Calu3 (cell line): ENCODE data around the gene MFSD6. TPM values are rescaled to one million over a fixed set of nuclear protein-coding genes. Genes with fewer than 3 reads are reported as not detected.

Source experiments
- BruUV-seq: library from RNA; stranded (reverse); fragments of 400-500 nt; replicated peaks from 2 replicates; lab custom pipeline; 2021; lab: Mats Ljungman, UMichigan
- CTCF ChIA-PET: fragments of 300-600 bp; sonication (Branson Sonifier 250); formaldehyde crosslinking; loops from one replicate; lab custom pipeline; 2022; ENCODE audit warnings: antibody characterized with exemption; lab: Charles Lee
- DNase-seq: peaks from one replicate; pipeline ENCODE4 v3.0.0; 2022
- H3K27ac Mint-ChIP-seq: one replicate; pipeline ENCODE4 v1.8.0; 2022; ENCODE audit warnings: mixed read lengths; ENCODE audit not compliant: unreplicated experiment
- H3K27me3 Mint-ChIP-seq: one replicate; pipeline ENCODE4 v1.8.0; 2022; ENCODE audit warnings: mixed read lengths; ENCODE audit not compliant: unreplicated experiment
- H3K36me3 Mint-ChIP-seq: one replicate; pipeline ENCODE4 v1.8.0; 2022; ENCODE audit warnings: mild to moderate bottlenecking, moderate library complexity, mixed read lengths; ENCODE audit not compliant: insufficient read depth, unreplicated experiment
- H3K4me1 Mint-ChIP-seq: one replicate; pipeline ENCODE4 v1.8.0; 2022; ENCODE audit warnings: mild to moderate bottlenecking, low read depth, mixed read lengths; ENCODE audit not compliant: unreplicated experiment
- H3K4me3 Mint-ChIP-seq: one replicate; pipeline ENCODE4 v1.8.0; 2022; ENCODE audit warnings: mild to moderate bottlenecking, low read depth, moderate library complexity, mixed read lengths; ENCODE audit not compliant: unreplicated experiment
- H3K9me3 Mint-ChIP-seq: one replicate; pipeline ENCODE4 v1.8.0; 2022; ENCODE audit warnings: low read depth, mixed read lengths; ENCODE audit not compliant: unreplicated experiment
- intact Hi-C: fragments of 100-400 bp; cut with micrococcal nuclease; formaldehyde crosslinking; loops from one replicate; pipeline ENCODE4 v1.10.0; 2022; ENCODE audit not compliant: unreplicated experiment
- total RNA-seq: library from RNA; stranded (reverse); gene quantifications from 2 replicates; pipeline ENCODE4 v1.2.3, GENCODE V29; 2022
- TF ChIP-seq, protein P1 (sequence below): fragments of 200-600 bp; IDR thresholded peaks from one replicate; pipeline ENCODE4 v1.8.0; 2022; ENCODE audit warnings: antibody characterized with exemption; ENCODE audit not compliant: unreplicated experiment

Gene MFSD6
- total RNA-seq, 1 experiment from 2014 or later = 39.4 TPM

DNA sequence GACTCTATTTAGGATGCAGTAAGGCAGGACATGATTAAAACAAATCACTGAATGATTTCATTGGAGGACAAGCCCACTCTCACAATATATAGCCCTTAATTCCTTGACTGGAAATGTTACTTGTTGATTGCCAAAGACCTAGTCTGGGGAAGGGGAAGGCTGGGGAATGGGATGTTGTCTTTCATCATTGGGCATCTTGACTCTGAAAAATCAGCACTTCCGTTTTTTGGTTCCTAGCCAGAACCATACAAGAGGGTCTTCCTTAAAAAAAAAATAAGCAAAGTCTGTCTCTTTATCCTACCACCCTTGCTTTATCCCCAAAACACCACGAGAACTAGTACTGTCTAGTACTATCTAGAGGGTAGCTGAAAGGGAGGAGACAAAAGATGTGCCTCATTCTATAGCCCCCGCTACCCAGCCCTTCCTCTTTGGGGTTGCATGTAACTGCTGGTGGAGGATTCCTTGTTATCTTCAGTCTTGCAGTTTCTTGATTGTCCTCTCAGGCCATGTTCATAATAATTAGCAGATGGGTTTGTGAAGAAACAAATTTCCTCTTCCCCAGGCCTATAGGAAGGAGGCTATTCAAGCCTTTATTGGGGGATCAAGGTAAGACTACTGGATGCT lies 70.5 kb downstream of the MFSD6 start:
- Mint-ChIP-seq H3K9me3 (peaks cover 3% of the 10 kb centered on the region), H3K4me1 (peaks cover 9% of the 10 kb centered on the region), H3K27me3 (no peaks in the 10 kb centered on the region), H3K27ac (no peak overlapping the region), H3K36me3 (no peaks in the 10 kb centered on the region), H3K4me3 (no peak overlapping the region)
- intact Hi-C loops = no loop called here
- DNase-seq = no peak
- TF ChIP-seq, protein P1, sequence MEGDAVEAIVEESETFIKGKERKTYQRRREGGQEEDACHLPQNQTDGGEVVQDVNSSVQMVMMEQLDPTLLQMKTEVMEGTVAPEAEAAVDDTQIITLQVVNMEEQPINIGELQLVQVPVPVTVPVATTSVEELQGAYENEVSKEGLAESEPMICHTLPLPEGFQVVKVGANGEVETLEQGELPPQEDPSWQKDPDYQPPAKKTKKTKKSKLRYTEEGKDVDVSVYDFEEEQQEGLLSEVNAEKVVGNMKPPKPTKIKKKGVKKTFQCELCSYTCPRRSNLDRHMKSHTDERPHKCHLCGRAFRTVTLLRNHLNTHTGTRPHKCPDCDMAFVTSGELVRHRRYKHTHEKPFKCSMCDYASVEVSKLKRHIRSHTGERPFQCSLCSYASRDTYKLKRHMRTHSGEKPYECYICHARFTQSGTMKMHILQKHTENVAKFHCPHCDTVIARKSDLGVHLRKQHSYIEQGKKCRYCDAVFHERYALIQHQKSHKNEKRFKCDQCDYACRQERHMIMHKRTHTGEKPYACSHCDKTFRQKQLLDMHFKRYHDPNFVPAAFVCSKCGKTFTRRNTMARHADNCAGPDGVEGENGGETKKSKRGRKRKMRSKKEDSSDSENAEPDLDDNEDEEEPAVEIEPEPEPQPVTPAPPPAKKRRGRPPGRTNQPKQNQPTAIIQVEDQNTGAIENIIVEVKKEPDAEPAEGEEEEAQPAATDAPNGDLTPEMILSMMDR = no peak
- CTCF ChIA-PET = no interaction called here
- BruUV-seq = no TSS peak

DNA sequence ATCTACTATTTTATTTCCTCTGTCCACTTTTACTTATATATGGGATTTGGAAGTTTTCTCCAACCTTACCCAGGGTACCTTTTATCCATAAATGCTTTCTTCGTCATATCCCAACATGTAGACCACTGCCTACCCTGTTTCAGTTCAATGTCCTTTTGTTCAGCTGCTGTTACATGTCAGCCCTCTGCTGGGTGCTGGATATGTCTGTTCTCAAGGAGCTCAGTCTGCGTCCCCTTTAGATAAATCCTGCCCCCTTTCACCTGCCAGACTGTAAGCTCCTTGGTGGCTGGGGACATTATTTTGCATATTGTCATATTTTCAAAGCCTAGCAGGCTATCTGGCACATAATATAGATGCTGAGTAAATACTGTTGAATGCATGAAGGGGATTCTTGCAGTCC lies 73.2 kb downstream of the MFSD6 start:
- BruUV-seq = no TSS peak
- intact Hi-C loops = no loop called here
- Mint-ChIP-seq H3K4me1 (peaks cover 12% of the 10 kb centered on the region), H3K36me3 (no peaks in the 10 kb centered on the region), H3K4me3 (no peak overlapping the region), H3K9me3 (no peaks in the 10 kb centered on the region), H3K27me3 (no peaks in the 10 kb centered on the region), H3K27ac (no peak overlapping the region)
- CTCF ChIA-PET = no interaction called here
- DNase-seq = no peak
- TF ChIP-seq, protein P1 = no peak

DNA sequence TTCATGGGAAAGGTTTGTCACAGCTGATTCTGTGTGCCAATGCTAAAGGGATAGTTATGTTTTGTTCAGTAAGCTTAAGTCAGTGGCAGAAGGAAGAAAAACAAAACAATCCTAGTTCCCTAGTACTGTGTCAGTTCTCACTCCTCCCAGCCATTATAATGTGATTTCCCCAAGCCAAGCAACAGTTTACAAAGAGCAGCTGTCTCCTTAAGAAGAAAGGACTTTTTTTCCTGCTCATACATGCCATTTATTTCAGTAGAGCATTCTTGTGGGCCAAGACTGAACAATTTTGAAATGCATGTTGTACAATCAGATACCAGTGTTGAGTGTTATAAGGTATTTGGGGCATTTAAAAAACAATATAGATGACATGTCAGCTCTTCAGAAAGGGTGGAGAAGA lies 74.3 kb downstream of the MFSD6 start:
- Mint-ChIP-seq H3K9me3 (no peaks in the 10 kb centered on the region), H3K36me3 (no peaks in the 10 kb centered on the region), H3K27ac (no peak overlapping the region), H3K4me1 (peaks cover 14% of the 10 kb centered on the region), H3K4me3 (no peak overlapping the region), H3K27me3 (no peaks in the 10 kb centered on the region)
- TF ChIP-seq, protein P1 = no peak
- no TSS peak for BruUV-seq
- CTCF ChIA-PET = no interaction called here
- intact Hi-C loops = no loop called here
- no peak for DNase-seq

DNA sequence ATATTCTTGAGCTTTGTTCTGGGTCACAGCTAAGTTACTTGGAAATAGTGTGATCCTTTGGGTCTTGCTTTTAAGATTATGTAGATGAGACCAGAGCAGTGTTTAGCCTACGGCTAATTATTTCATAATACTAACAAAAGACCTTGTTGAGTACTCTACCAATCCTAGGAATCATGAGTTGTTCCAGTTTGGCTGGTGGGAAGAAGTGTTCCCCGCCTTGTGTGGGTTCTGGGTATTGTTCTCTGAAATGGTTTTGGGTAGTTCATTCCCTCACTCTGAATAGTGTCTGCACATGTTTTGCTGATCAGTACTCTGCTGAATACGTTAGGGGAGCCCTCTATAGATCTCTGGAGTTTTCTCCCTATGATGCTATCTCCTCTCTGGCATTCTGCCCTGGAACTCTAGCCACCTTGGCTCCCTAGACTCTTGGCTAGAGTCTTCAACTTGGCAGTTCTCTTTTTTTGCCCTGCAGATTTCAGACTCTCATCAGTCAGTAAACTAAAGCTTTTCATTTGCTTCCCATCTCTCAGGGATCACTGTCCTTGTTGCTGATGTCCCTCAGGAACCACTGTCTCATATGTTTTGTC lies 78.0 kb downstream of the MFSD6 start:
- no TSS peak for BruUV-seq
- peaks cover 7% of the 10 kb centered on the region for H3K4me1 Mint-ChIP-seq
- intact Hi-C loops = no loop called here

More for the DNA sequence above, 78.0 kb downstream of the MFSD6 start:
- CTCF ChIA-PET = no interaction called here
- no peak for DNase-seq
- Mint-ChIP-seq H3K27ac (no peak overlapping the region), H3K4me3 (no peak overlapping the region), H3K36me3 (peaks cover 6% of the 10 kb centered on the region), H3K27me3 (no peaks in the 10 kb centered on the region), H3K9me3 (no peaks in the 10 kb centered on the region)
- TF ChIP-seq, protein P1 = no peak
